ENCODE results near the gene DUSP7. TPM values are rescaled to one million over a fixed set of nuclear protein-coding genes. Genes with fewer than 3 reads are reported as not detected.

Gene DUSP7
- total RNA-seq, 1 experiment from 2014 or later, result 40.9 TPM

DNA sequence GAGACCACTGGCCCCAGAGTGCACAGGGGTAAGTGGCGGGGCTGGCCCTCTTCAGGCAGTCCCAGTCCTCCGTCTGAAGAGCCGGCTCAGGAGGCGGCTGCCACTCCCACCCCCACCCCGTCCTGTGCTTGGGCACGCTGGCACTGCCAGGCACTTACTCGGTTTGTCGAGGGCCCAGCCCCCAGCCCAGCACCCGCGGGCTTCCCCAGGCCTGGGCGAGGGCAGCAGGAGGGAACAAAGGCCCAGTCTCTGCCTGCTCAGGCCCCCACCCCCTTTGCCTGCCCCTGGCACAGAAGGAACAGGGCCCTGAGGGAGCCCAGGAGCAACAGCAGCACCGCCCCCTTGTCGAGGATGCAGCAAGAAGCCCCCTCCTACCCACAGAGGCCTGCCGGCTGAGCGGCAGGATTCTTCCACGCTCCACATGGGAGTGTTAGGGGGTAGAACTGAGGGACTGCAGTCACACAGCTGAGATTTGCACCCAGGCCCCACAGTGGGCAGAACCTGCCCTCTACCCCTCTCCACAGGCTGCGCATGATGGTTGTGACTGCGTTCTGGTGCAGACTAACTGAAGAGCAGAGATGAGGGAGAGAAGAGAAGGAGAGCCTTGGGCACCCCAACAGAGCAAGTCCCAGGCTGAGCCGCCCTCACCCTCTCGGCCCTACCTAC is 8.9 kb downstream of the DUSP7 start:
- H3K4me1 ChIP-seq (ENCODE audit: insufficient read depth, low read length), result peaks cover 43% of the 10 kb centered on the region

DNA sequence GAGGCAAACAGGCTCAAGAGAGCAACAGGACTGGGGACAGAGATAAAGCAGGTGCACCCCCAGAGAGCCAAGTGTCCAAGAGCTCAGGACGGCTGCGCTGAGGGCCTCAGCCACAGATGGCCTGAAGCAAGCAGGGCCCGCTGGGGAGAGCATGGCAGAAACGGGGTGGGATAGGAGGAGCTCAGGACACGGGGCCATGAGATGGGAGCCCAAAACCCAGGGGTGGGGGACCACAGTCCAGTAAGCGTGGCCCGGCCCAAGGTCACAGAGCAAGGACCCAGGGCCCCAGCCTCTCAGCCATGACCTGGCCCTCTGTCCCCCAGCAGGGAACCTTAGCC is 9.5 kb downstream of the DUSP7 start:
- H3F3A ChIP-seq (ENCODE audit: low read length, unreplicated experiment), result peaks cover 6% of the 10 kb centered on the region
- CTCF ChIA-PET, result interaction anchor here (0.6 to 1.3 kb wide), 2 partner anchors 46 to 105 kb away, joined by 3 to 5 read pairs; partner anchors contain the start of gene RRP9
- H3K79me2 ChIP-seq (ENCODE audit: low read length), result peaks cover 17% of the 10 kb centered on the region
- peak overlapping the region; percentile 41; the same call in 1 of the 2 replicates for H3K4me3 ChIP-seq (ENCODE audit: low read length)
- intact Hi-C loops (cut with micrococcal nuclease), result loop anchor here (2.0 kb wide), 1 partner anchor 98 kb away; no protein-coding TSS in a partner anchor
- POLR2A ChIA-PET (ENCODE audit: unreplicated experiment), result interaction anchor here (0.6 to 1.8 kb wide), 3 partner anchors 8 to 45 kb away, joined by 4 to 19 read pairs (median 4); no protein-coding TSS in a partner anchor
- TSS peak; percentile 95 for BruUV-seq (replicated peaks)
- peaks cover 37% of the 10 kb centered on the region for H3K4me1 ChIP-seq (ENCODE audit: insufficient read depth, low read length)
- H3K9me3 ChIP-seq (ENCODE audit: low read length), result no peaks in the 10 kb centered on the region
- H2AFZ ChIP-seq (ENCODE audit: low read length), result peak overlapping the region; percentile 27; the same call in 1 of the 2 replicates
- ATAC-seq (no peak; the same call in 1 of the 2 replicates), DNase-seq (no peak)
- TF ChIP-seq EZH2phosphoT487 (IDR thresholded peaks at IDR 0.05; ENCODE audit: borderline replicate concordance, low read length) (no peak), EZH2 (IDR thresholded peaks at IDR 0.05; ENCODE audit: low read length, unreplicated experiment) (no peak)
- TF ChIP-seq, protein P1, sequence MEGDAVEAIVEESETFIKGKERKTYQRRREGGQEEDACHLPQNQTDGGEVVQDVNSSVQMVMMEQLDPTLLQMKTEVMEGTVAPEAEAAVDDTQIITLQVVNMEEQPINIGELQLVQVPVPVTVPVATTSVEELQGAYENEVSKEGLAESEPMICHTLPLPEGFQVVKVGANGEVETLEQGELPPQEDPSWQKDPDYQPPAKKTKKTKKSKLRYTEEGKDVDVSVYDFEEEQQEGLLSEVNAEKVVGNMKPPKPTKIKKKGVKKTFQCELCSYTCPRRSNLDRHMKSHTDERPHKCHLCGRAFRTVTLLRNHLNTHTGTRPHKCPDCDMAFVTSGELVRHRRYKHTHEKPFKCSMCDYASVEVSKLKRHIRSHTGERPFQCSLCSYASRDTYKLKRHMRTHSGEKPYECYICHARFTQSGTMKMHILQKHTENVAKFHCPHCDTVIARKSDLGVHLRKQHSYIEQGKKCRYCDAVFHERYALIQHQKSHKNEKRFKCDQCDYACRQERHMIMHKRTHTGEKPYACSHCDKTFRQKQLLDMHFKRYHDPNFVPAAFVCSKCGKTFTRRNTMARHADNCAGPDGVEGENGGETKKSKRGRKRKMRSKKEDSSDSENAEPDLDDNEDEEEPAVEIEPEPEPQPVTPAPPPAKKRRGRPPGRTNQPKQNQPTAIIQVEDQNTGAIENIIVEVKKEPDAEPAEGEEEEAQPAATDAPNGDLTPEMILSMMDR (conservative IDR thresholded peaks at IDR 0.05; ENCODE audit: low read depth, low read length), result no peak
- H3K27me3 ChIP-seq (ENCODE audit: low read length), result no peaks in the 10 kb centered on the region
- H3K4me2 ChIP-seq (ENCODE audit: low read length), result peak overlapping the region; percentile 77
- H4K20me1 ChIP-seq (ENCODE audit: low read length), result no peaks in the 10 kb centered on the region
- H3K36me3 ChIP-seq (ENCODE audit: low read depth, low read length), result peaks cover 23% of the 10 kb centered on the region
- peak overlapping the region; percentile 97 for H3K9ac ChIP-seq (ENCODE audit: low read length)
- no peaks in the 10 kb centered on the region for H3K9me2 ChIP-seq (replicated peaks; ENCODE audit: low read length)
- peak overlapping the region; percentile 99 for H3K27ac ChIP-seq (ENCODE audit: low read length)

More for the DNA sequence above, 8.9 kb downstream of the DUSP7 start:
- intact Hi-C loops (cut with micrococcal nuclease), result loop anchor here (2.0 kb wide), 1 partner anchor 97 kb away; no protein-coding TSS in a partner anchor
- H3K9me2 ChIP-seq (replicated peaks; ENCODE audit: low read length), result no peaks in the 10 kb centered on the region
- ATAC-seq, result peak; percentile 49
- no peak overlapping the region for H2AFZ ChIP-seq (ENCODE audit: low read length)
- no peaks in the 10 kb centered on the region for H4K20me1 ChIP-seq (ENCODE audit: low read length)
- H3K9ac ChIP-seq (ENCODE audit: low read length), result peak overlapping the region; percentile 97
- peak; percentile 64 for DNase-seq
- no TSS peak for BruUV-seq (replicated peaks)
- H3F3A ChIP-seq (ENCODE audit: low read length, unreplicated experiment), result peaks cover 6% of the 10 kb centered on the region
- H3K9me3 ChIP-seq (ENCODE audit: low read length), result no peaks in the 10 kb centered on the region
- TF ChIP-seq EZH2 (IDR thresholded peaks at IDR 0.05; ENCODE audit: low read length, unreplicated experiment) (no peak), EZH2phosphoT487 (IDR thresholded peaks at IDR 0.05; ENCODE audit: borderline replicate concordance, low read length) (no peak)
- TF ChIP-seq, protein P1 (conservative IDR thresholded peaks at IDR 0.05; ENCODE audit: low read depth, low read length), result no peak
- H3K4me2 ChIP-seq (ENCODE audit: low read length), result peak overlapping the region; percentile 77
- H3K27ac ChIP-seq (ENCODE audit: low read length), result peak overlapping the region; percentile 99
- H3K79me2 ChIP-seq (ENCODE audit: low read length), result peaks cover 23% of the 10 kb centered on the region
- H3K4me3 ChIP-seq (ENCODE audit: low read length), result 0 out of 2 replicates have a peak overlapping the region, but pooled peaks have one; percentile 41
- peaks cover 28% of the 10 kb centered on the region for H3K36me3 ChIP-seq (ENCODE audit: low read depth, low read length)
- POLR2A ChIA-PET (ENCODE audit: unreplicated experiment), result interaction anchor here (1.8 kb wide), 1 partner anchor 10 kb away, joined by 19 read pairs; no protein-coding TSS in a partner anchor
- CTCF ChIA-PET, result interaction anchor here (1.3 kb wide), 1 partner anchor 46 kb away, joined by 5 read pairs; no protein-coding TSS in a partner anchor
- no peaks in the 10 kb centered on the region for H3K27me3 ChIP-seq (ENCODE audit: low read length)
